OCI-LY3 (cell line): Measurements from ENCODE around the gene SLC25A21.

Experiments
- EZH2phosphoT487 ChIP-seq: fragments of 200-600 bp; shearing (Covaris generic); IDR thresholded peaks from 2 replicates; pipeline ENCODE4 v1.6.1; 2018; ENCODE audit warnings: antibody characterized with exemption, mixed run types, low read depth
- TF ChIP-seq, protein P1 (sequence below): fragments of 200-600, 300-600 bp; sonication (generic); IDR thresholded peaks from 2 replicates; pipeline ENCODE4 v1.5.1; 2014; ENCODE audit warnings: antibody characterized with exemption, low read length, low read depth

DNA sequence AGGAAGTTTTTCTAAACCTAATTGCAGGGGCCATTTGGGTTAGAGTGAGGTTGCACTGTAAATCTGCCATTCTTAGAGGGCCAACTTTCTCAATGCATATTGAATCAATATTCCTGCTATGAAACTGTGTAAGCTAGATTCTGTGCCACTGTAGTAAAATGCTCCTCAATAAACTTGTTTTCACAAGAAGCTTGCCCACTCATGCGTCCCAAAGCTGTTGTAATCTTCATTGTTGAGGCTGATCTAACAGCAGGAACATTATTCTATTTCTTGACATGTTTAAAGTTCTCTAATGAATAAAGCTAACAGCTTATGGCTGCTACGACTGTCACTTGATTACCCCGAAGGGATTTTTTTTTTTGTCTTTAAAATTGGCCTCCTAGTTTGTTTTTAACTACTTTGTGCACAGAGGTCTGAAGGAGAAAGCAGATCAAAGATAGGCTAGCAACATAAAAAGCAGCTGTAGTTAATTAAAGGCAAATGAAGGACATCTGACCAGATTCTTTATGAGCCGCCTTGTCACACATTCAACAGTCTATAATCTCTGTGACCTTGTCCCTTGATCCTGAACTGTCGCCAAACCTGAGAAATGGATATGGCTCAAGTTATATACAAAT is 267.0 kb downstream of the SLC25A21 start:
- TF ChIP-seq EZH2phosphoT487 = no peak
- TF ChIP-seq, protein P1, sequence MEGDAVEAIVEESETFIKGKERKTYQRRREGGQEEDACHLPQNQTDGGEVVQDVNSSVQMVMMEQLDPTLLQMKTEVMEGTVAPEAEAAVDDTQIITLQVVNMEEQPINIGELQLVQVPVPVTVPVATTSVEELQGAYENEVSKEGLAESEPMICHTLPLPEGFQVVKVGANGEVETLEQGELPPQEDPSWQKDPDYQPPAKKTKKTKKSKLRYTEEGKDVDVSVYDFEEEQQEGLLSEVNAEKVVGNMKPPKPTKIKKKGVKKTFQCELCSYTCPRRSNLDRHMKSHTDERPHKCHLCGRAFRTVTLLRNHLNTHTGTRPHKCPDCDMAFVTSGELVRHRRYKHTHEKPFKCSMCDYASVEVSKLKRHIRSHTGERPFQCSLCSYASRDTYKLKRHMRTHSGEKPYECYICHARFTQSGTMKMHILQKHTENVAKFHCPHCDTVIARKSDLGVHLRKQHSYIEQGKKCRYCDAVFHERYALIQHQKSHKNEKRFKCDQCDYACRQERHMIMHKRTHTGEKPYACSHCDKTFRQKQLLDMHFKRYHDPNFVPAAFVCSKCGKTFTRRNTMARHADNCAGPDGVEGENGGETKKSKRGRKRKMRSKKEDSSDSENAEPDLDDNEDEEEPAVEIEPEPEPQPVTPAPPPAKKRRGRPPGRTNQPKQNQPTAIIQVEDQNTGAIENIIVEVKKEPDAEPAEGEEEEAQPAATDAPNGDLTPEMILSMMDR = no peak
